GF-D8 (cell line): Measurements from ENCODE around the gene NELFB.

Experiments
- DNase-seq: peaks from one replicate; lab custom pipeline; 2025; lab: John Stamatoyannopoulos, UW

Gene NELFB

GRCh38 chr9:137314561-137315560, 59.7 kb downstream of the NELFB start:
- DNase-seq, result no peak

- no peak for DNase-seq
Observed at GRCh38 chr9:137315581-137316011, 60.5 kb downstream of the NELFB start.

GRCh38 chr9:137316012-137316981, 61.2 kb downstream of the NELFB start:
- DNase-seq, result no peak

- DNase-seq, result no peak
Observed at GRCh38 chr9:137317021-137317717, 62.0 kb downstream of the NELFB start.

GRCh38 chr9:137317718-137318511, 62.8 kb downstream of the NELFB start:
- DNase-seq, result no peak

GRCh38 chr9:137318602-137319001, 63.5 kb downstream of the NELFB start:
- no peak for DNase-seq

- no peak for DNase-seq
Observed at GRCh38 chr9:137319011-137319738, 64.0 kb downstream of the NELFB start.

GRCh38 chr9:137319739-137320551, 64.8 kb downstream of the NELFB start:
- no peak for DNase-seq

- peak; percentile 65 for DNase-seq
Observed at GRCh38 chr9:137320555-137321384, 65.6 kb downstream of the NELFB start.

- no peak for DNase-seq
Observed at GRCh38 chr9:137321726-137322361, 66.7 kb downstream of the NELFB start.
